Activated B cell treated with CpG ODN at 0.5 μM for 24 hours (primary cell): Measurements from ENCODE around the gene MEDAG. TPM values are rescaled to one million over a fixed set of nuclear protein-coding genes. Genes with fewer than 3 reads are reported as not detected.

Experiments
- ATAC-seq: fragments of 200-7000 bp; cut with Tn5 transposase; one replicate; pipeline ENCODE4 v1.10.0; 2021; ENCODE audit warnings: low read depth, mild to moderate bottlenecking, moderate library complexity
- CTCF ChIA-PET: fragments of 350-600 bp; sonication (Branson Sonifier 250); formaldehyde crosslinking; loops from one replicate; lab custom pipeline; 2021; ENCODE audit warnings: antibody characterized with exemption; lab: Charles Lee
- POLR2A ChIA-PET: fragments of 350-600 bp; sonication (Branson Sonifier 250); formaldehyde crosslinking; loops from one replicate; lab custom pipeline; 2021; ENCODE audit warnings: antibody characterized with exemption; lab: Charles Lee
- DNase-seq: peaks from one replicate; pipeline ENCODE4 v3.0.0; 2022
- H3K27ac Mint-ChIP-seq: one replicate; pipeline ENCODE4 v1.8.0; 2020; ENCODE audit warnings: mixed read lengths
- H3K27me3 Mint-ChIP-seq: one replicate; pipeline ENCODE4 v1.8.0; 2021; ENCODE audit warnings: mixed read lengths
- H3K36me3 Mint-ChIP-seq: one replicate; pipeline ENCODE4 v1.8.0; 2021; ENCODE audit warnings: low read depth, mixed read lengths
- H3K4me1 Mint-ChIP-seq: one replicate; pipeline ENCODE4 v1.8.0; 2021; ENCODE audit warnings: mixed read lengths
- H3K4me3 Mint-ChIP-seq: one replicate; pipeline ENCODE4 v1.8.0; 2020; ENCODE audit warnings: mild to moderate bottlenecking, mixed read lengths
- H3K9me3 Mint-ChIP-seq: one replicate; pipeline ENCODE4 v1.8.0; 2020; ENCODE audit warnings: mixed read lengths
- intact Hi-C: fragments of 100-400 bp; cut with micrococcal nuclease; formaldehyde crosslinking; loops from one replicate; pipeline ENCODE4 v1.15.1; 2024
- total RNA-seq: library from RNA; stranded (reverse); gene quantifications from 2 replicates; pipeline ENCODE4 v1.2.3, GENCODE V29; 2022
- TF ChIP-seq, protein P1 (sequence below): fragments of 200-600 bp; IDR thresholded peaks from one replicate; pipeline ENCODE4 v1.8.0; 2022; ENCODE audit warnings: antibody characterized with exemption, mild to moderate bottlenecking

MEDAG gene
- total RNA-seq, 1 donor from 2014 or later = not detected

DNA sequence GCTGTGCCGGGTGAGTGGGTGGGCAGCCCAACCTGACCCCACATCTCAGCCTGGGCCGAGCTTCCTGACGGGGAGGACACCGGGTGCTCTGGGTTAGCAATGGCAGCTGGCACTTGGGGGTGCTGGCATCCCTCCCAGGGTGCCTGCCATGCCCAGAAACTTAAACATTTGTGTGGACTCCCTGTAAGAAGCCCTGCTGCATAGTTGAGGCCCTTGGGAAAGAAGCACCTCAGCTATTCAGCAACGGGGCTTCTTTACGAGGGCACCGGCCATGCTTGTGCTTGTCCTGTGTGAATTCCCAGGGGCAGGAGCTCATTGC, 33.8 kb upstream of the MEDAG start:
- Mint-ChIP-seq H3K4me3 (no peak overlapping the region), H3K9me3 (no peaks in the 10 kb centered on the region), H3K27ac (no peak overlapping the region), H3K4me1 (peaks cover 15% of the 10 kb centered on the region), H3K36me3 (no peaks in the 10 kb centered on the region), H3K27me3 (peaks cover 11% of the 10 kb centered on the region)
- ATAC-seq = no peak
- ChIA-PET CTCF (no interaction called here), POLR2A (no interaction called here)
- TF ChIP-seq, protein P1, sequence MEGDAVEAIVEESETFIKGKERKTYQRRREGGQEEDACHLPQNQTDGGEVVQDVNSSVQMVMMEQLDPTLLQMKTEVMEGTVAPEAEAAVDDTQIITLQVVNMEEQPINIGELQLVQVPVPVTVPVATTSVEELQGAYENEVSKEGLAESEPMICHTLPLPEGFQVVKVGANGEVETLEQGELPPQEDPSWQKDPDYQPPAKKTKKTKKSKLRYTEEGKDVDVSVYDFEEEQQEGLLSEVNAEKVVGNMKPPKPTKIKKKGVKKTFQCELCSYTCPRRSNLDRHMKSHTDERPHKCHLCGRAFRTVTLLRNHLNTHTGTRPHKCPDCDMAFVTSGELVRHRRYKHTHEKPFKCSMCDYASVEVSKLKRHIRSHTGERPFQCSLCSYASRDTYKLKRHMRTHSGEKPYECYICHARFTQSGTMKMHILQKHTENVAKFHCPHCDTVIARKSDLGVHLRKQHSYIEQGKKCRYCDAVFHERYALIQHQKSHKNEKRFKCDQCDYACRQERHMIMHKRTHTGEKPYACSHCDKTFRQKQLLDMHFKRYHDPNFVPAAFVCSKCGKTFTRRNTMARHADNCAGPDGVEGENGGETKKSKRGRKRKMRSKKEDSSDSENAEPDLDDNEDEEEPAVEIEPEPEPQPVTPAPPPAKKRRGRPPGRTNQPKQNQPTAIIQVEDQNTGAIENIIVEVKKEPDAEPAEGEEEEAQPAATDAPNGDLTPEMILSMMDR = no peak
- intact Hi-C loops = loop anchor here (5.0 kb wide), 1 partner anchor 175 kb away; no protein-coding TSS in a partner anchor
- no peak for DNase-seq

DNA sequence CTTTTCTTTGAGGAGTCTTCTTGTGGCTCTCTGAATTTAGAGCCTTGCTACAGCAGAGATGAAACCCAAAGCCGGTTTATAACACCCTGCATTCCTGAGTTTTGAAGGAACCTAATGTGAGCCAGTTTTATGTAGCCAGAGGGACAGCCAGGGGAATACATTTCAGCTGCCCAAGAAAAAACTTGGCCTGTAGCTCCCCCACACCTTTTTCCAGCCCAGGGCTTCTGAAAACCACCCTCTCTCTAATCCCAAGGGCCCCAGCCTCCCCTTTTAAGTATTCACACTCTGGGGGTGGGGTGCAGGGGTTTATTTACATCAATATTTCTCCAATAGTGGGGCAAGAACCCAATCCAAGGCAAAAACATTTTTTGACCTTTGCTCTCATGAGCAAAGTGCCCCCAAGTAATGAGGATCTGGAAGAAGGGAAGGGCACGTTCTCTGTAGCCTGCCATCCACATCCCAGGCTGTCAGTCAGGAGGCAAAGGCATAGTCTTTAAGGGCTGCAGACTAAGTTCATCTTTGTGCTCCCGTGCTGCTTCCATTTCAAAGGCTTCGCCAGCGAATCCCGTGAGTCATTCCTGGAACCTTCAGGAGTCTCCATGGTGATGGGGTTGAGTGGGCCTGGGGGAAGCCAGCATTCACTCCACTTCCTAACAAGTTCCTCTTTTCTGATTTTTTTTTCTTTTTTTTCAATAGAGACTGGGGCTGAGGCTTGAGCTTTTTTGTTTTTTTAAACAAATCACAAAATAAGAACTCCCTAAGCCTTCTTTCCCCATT, 33.2 kb upstream of the MEDAG start:
- ChIA-PET CTCF (no interaction called here), POLR2A (no interaction called here)
- no peaks in the 10 kb centered on the region for H3K36me3 Mint-ChIP-seq
- H3K27me3 Mint-ChIP-seq = peaks cover 11% of the 10 kb centered on the region
- no peak overlapping the region for H3K4me3 Mint-ChIP-seq
- TF ChIP-seq, protein P1 = no peak
- intact Hi-C loops = loop anchor here (5.0 kb wide), 1 partner anchor 174 kb away; no protein-coding TSS in a partner anchor
- H3K9me3 Mint-ChIP-seq = no peaks in the 10 kb centered on the region
- DNase-seq = no peak
- no peak for ATAC-seq
- peaks cover 15% of the 10 kb centered on the region for H3K4me1 Mint-ChIP-seq
- no peak overlapping the region for H3K27ac Mint-ChIP-seq

GRCh38 chr13:30873499-30873898, 32.6 kb upstream of the MEDAG start:
- ChIA-PET CTCF (no interaction called here), POLR2A (no interaction called here)
- DNase-seq = no peak
- intact Hi-C loops = loop anchor here (5.0 kb wide), 1 partner anchor 174 kb away; no protein-coding TSS in a partner anchor
- H3K4me1 Mint-ChIP-seq = peaks cover 15% of the 10 kb centered on the region
- H3K27me3 Mint-ChIP-seq = peaks cover 11% of the 10 kb centered on the region
- H3K9me3 Mint-ChIP-seq = no peaks in the 10 kb centered on the region
- H3K4me3 Mint-ChIP-seq = no peak overlapping the region
- H3K36me3 Mint-ChIP-seq = no peaks in the 10 kb centered on the region
- TF ChIP-seq, protein P1 = no peak
- no peak for ATAC-seq
- H3K27ac Mint-ChIP-seq = no peak overlapping the region

- peaks cover 15% of the 10 kb centered on the region for H3K4me1 Mint-ChIP-seq
Measured at GRCh38 chr13:30874111-30874510, 32.0 kb upstream of the MEDAG start.

DNA sequence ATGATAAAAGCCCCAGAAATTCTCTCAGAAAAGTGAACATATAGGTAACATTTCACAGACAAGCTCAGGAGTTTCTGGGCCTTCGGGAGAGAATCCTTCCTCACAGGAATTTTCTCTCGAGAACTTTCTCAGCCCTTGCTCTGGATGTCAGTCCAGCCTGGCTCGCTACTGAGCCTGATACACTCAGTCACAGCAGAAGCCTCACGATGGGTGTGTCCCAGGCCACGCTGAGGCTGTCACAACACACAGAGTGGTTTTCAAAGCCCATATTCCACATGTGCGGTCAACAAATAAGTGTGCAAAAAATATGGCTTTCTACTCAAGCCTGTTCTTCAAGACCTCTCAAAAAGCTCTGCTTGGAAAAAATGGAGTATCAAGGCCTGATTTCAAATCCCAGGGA, 31.5 kb upstream of the MEDAG start:
- no peak for DNase-seq
- ChIA-PET CTCF (no interaction called here), POLR2A (no interaction called here)
- Mint-ChIP-seq H3K4me1 (peaks cover 15% of the 10 kb centered on the region), H3K4me3 (no peak overlapping the region), H3K36me3 (no peaks in the 10 kb centered on the region), H3K9me3 (no peaks in the 10 kb centered on the region), H3K27ac (no peak overlapping the region), H3K27me3 (peaks cover 2% of the 10 kb centered on the region)
- no peak for ATAC-seq
- intact Hi-C loops = loop anchor here (5.0 kb wide), 1 partner anchor 173 kb away; no protein-coding TSS in a partner anchor
- TF ChIP-seq, protein P1 = no peak

More at GRCh38 chr13:30874111-30874510, 32.0 kb upstream of the MEDAG start:
- TF ChIP-seq, protein P1 = no peak
- ATAC-seq = no peak
- intact Hi-C loops = loop anchor here (5.0 kb wide), 1 partner anchor 173 kb away; no protein-coding TSS in a partner anchor
- DNase-seq = no peak
- CTCF ChIA-PET = no interaction called here
- Mint-ChIP-seq H3K27ac (no peak overlapping the region), H3K36me3 (no peaks in the 10 kb centered on the region), H3K4me3 (no peak overlapping the region), H3K9me3 (no peaks in the 10 kb centered on the region), H3K27me3 (peaks cover 6% of the 10 kb centered on the region)
- POLR2A ChIA-PET = no interaction called here
